PFSK-1 (cell line): ENCODE data around the gene TRIAP1.

Experiments
- TAF1 ChIP-seq: IDR thresholded peaks from 2 replicates; pipeline ENCODE4 v1.6.1; 2012; ENCODE audit warnings: low read length, control low read depth, borderline replicate concordance; ENCODE audit not compliant: insufficient read depth
- TF ChIP-seq, protein P1 (sequence below), 2 experiments: IDR thresholded peaks; 2 replicates each; pipeline versions ENCODE4 v1.6.1 to v1.8.0; 2011 to 2012; ENCODE audit warnings: low read depth in 2 of 2, low read length in 2 of 2, control low read depth in 1 of 2, inconsistent platforms in 1 of 2, mild to moderate bottlenecking in 1 of 2, moderate library complexity in 1 of 2; ENCODE audit not compliant: insufficient read depth in 1 of 2

GRCh38 chr12:120467439-120467838, 21.3 kb upstream of the TRIAP1 start:
- TF ChIP-seq, protein P1, sequence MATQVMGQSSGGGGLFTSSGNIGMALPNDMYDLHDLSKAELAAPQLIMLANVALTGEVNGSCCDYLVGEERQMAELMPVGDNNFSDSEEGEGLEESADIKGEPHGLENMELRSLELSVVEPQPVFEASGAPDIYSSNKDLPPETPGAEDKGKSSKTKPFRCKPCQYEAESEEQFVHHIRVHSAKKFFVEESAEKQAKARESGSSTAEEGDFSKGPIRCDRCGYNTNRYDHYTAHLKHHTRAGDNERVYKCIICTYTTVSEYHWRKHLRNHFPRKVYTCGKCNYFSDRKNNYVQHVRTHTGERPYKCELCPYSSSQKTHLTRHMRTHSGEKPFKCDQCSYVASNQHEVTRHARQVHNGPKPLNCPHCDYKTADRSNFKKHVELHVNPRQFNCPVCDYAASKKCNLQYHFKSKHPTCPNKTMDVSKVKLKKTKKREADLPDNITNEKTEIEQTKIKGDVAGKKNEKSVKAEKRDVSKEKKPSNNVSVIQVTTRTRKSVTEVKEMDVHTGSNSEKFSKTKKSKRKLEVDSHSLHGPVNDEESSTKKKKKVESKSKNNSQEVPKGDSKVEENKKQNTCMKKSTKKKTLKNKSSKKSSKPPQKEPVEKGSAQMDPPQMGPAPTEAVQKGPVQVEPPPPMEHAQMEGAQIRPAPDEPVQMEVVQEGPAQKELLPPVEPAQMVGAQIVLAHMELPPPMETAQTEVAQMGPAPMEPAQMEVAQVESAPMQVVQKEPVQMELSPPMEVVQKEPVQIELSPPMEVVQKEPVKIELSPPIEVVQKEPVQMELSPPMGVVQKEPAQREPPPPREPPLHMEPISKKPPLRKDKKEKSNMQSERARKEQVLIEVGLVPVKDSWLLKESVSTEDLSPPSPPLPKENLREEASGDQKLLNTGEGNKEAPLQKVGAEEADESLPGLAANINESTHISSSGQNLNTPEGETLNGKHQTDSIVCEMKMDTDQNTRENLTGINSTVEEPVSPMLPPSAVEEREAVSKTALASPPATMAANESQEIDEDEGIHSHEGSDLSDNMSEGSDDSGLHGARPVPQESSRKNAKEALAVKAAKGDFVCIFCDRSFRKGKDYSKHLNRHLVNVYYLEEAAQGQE (IDR thresholded peaks at IDR 0.05; ENCODE audit: insufficient read depth in 1 of 2, low read depth in 2 of 2, low read length in 2 of 2): no peak
- TF ChIP-seq TAF1: no peak
